HEK293 (cell line): ENCODE results near the gene ERVK3-1.

Experiments
- GFI1B ChIP-seq: fragments of 450-650 bp; formaldehyde crosslinking; IDR thresholded peaks from 2 replicates; pipeline ENCODE4 v1.5.1; 2016; ENCODE audit warnings: missing biosample characterization, missing genetic modification characterization
- GLIS2 ChIP-seq: fragments of 450-650 bp; formaldehyde crosslinking; IDR thresholded peaks from 2 replicates; pipeline ENCODE4 v1.5.1; 2016; ENCODE audit warnings: missing biosample characterization, missing genetic modification characterization
- HOXD13 ChIP-seq: sonication (generic); formaldehyde crosslinking; IDR thresholded peaks from 2 replicates; pipeline ENCODE4 v1.8.0; 2022; ENCODE audit warnings: missing genetic modification reagents, borderline replicate concordance
- KLF9 ChIP-seq: fragments of 450-650 bp; formaldehyde crosslinking; IDR thresholded peaks from 2 replicates; pipeline ENCODE4 v1.5.1; 2016; ENCODE audit warnings: missing biosample characterization, missing genetic modification characterization, low read depth
- SETDB1 ChIP-seq: IDR thresholded peaks from one replicate; pipeline ENCODE4 v1.6.1; 2017; ENCODE audit warnings: mild to moderate bottlenecking, low read length, moderate library complexity, mixed read lengths; ENCODE audit not compliant: insufficient read length
- SP7 ChIP-seq: fragments of 450-650 bp; formaldehyde crosslinking; IDR thresholded peaks from 2 replicates; pipeline ENCODE4 v1.5.1; 2016; ENCODE audit warnings: missing biosample characterization, missing genetic modification characterization
- TRIM28 ChIP-seq: IDR thresholded peaks from 2 replicates; pipeline ENCODE4 v1.6.1; 2011; ENCODE audit warnings: low read length, control low read depth, borderline replicate concordance
- ZBTB6 ChIP-seq: fragments of 450-650 bp; formaldehyde crosslinking; IDR thresholded peaks from 2 replicates; pipeline ENCODE4 v1.5.1; 2017; ENCODE audit warnings: missing biosample characterization, missing genetic modification characterization
- ZBTB7A ChIP-seq: fragments of 450-650 bp; formaldehyde crosslinking; IDR thresholded peaks from 2 replicates; pipeline ENCODE4 v1.5.1; 2016; ENCODE audit warnings: low read depth, missing biosample characterization, missing genetic modification characterization
- ZEB2 ChIP-seq: fragments of 450-650 bp; formaldehyde crosslinking; IDR thresholded peaks from 2 replicates; pipeline ENCODE4 v1.5.1; 2016; ENCODE audit warnings: missing biosample characterization, missing genetic modification characterization
- ZFP41 ChIP-seq: fragments of 450-650 bp; formaldehyde crosslinking; IDR thresholded peaks from 2 replicates; pipeline ENCODE4 v1.5.1; 2016; ENCODE audit warnings: missing biosample characterization, missing genetic modification characterization, borderline replicate concordance
- ZFP69B ChIP-seq: fragments of 450-650 bp; formaldehyde crosslinking; IDR thresholded peaks from 2 replicates; pipeline ENCODE4 v1.5.1; 2016; ENCODE audit warnings: missing biosample characterization, missing genetic modification characterization
- ZNF16 ChIP-seq: fragments of 450-650 bp; formaldehyde crosslinking; IDR thresholded peaks from 2 replicates; pipeline ENCODE4 v1.5.1; 2016; ENCODE audit warnings: low read depth, missing biosample characterization, missing genetic modification characterization
- ZNF175 ChIP-seq: fragments of 450-650 bp; formaldehyde crosslinking; IDR thresholded peaks from 2 replicates; pipeline ENCODE4 v1.5.1; 2016; ENCODE audit warnings: missing biosample characterization, missing genetic modification characterization
- ZNF202 ChIP-seq: fragments of 450-650 bp; formaldehyde crosslinking; IDR thresholded peaks from 2 replicates; pipeline ENCODE4 v1.5.1; 2016; ENCODE audit warnings: missing biosample characterization, missing genetic modification characterization, borderline replicate concordance
- ZNF221 ChIP-seq: fragments of 450-650 bp; formaldehyde crosslinking; IDR thresholded peaks from 2 replicates; pipeline ENCODE4 v1.5.1; 2017; ENCODE audit warnings: missing biosample characterization, missing genetic modification characterization, borderline replicate concordance
- ZNF24 ChIP-seq: fragments of 450-650 bp; formaldehyde crosslinking; IDR thresholded peaks from 2 replicates; pipeline ENCODE4 v1.5.1; 2016; ENCODE audit warnings: missing biosample characterization, missing genetic modification characterization
- ZNF280C ChIP-seq: fragments of 450-650 bp; formaldehyde crosslinking; IDR thresholded peaks from 2 replicates; pipeline ENCODE4 v1.5.1; 2016; ENCODE audit warnings: missing biosample characterization, missing genetic modification characterization
- ZNF518A ChIP-seq: fragments of 450-650 bp; formaldehyde crosslinking; conservative IDR thresholded peaks from 2 replicates; pipeline ENCODE4 v1.5.1; 2016; ENCODE audit warnings: low read depth, missing biosample characterization, missing genetic modification characterization
- ZNF629 ChIP-seq: fragments of 450-650 bp; formaldehyde crosslinking; IDR thresholded peaks from 2 replicates; pipeline ENCODE4 v1.5.1; 2017; ENCODE audit warnings: missing biosample characterization, missing genetic modification characterization
- ZNF660 ChIP-seq: fragments of 450-650 bp; IDR thresholded peaks from 2 replicates; pipeline ENCODE4 v1.5.1; 2018; ENCODE audit warnings: missing biosample characterization, mild to moderate bottlenecking, missing genetic modification characterization
- ZNF704 ChIP-seq: fragments of 450-650 bp; formaldehyde crosslinking; IDR thresholded peaks from 2 replicates; pipeline ENCODE4 v1.5.1; 2016; ENCODE audit warnings: missing biosample characterization, missing genetic modification characterization
- ZNF707 ChIP-seq: fragments of 450-650 bp; formaldehyde crosslinking; IDR thresholded peaks from 2 replicates; pipeline ENCODE4 v1.5.1; 2016; ENCODE audit warnings: missing biosample characterization, missing genetic modification characterization
- ZNF785 ChIP-seq: fragments of 450-650 bp; formaldehyde crosslinking; IDR thresholded peaks from 2 replicates; pipeline ENCODE4 v1.5.1; 2016; ENCODE audit warnings: missing biosample characterization, missing genetic modification characterization
- ZNF837 ChIP-seq: fragments of 450-650 bp; formaldehyde crosslinking; IDR thresholded peaks from 2 replicates; pipeline ENCODE4 v1.5.1; 2016; ENCODE audit warnings: missing biosample characterization, missing genetic modification characterization
- ZSCAN5A ChIP-seq: fragments of 450-650 bp; formaldehyde crosslinking; IDR thresholded peaks from 2 replicates; pipeline ENCODE4 v1.5.1; 2016; ENCODE audit warnings: missing biosample characterization, missing genetic modification characterization

Gene ERVK3-1

GRCh38 chr19:58261968-58262921 lies 42.9 kb upstream of the ERVK3-1 start (continued):
- TF ChIP-seq ZSCAN5A (tag by site-specific recombination) = no peak
- no peak for TF ChIP-seq ZNF707 (tag by site-specific recombination)
- TF ChIP-seq ZNF202 (tag by site-specific recombination) = no peak
- TF ChIP-seq ZBTB6 (tag by site-specific recombination) = no peak
- TF ChIP-seq ZNF280C = no peak
- 0 out of 2 replicates have a peak, but pooled peaks have one; percentile 27 for TF ChIP-seq ZNF518A (tag by site-specific recombination)
- TF ChIP-seq ZNF16 (tag by site-specific recombination) = no peak
- TF ChIP-seq ZNF660 (tag by site-specific recombination) = no peak
- no peak for TF ChIP-seq GLIS2 (tag by site-specific recombination)
- no peak for TF ChIP-seq ZFP69B
- no peak for TF ChIP-seq ZNF629 (tag by site-specific recombination)
- no peak for TF ChIP-seq ZNF221 (tag by site-specific recombination)
- TF ChIP-seq ZEB2 (tag by site-specific recombination) = no peak
- no peak for TF ChIP-seq KLF9 (tag by site-specific recombination)
- no peak for TF ChIP-seq HOXD13 (CRISPR knock-in tag)
- no peak for TF ChIP-seq ZNF24 (tag by site-specific recombination)
- no peak for TF ChIP-seq ZNF704
- no peak for TF ChIP-seq ZNF785 (tag by site-specific recombination)
- no peak for TF ChIP-seq ZNF837 (tag by site-specific recombination)
- no peak for TF ChIP-seq ZFP41
- peak; percentile 93; the same call in 1 of the 2 replicates for TF ChIP-seq TRIM28
- TF ChIP-seq GFI1B (tag by site-specific recombination) = no peak
- TF ChIP-seq ZBTB7A (tag by site-specific recombination) = no peak
- no peak for TF ChIP-seq SP7
- no peak for TF ChIP-seq ZNF175
- TF ChIP-seq SETDB1 = peak; percentile 100
